B cell (primary cell): ENCODE measurements around the gene AURKA.

Experiments used
- CTCF ChIP-seq: fragments of 200-600 bp; IDR thresholded peaks from one replicate; pipeline ENCODE4 v1.8.0; 2022; ENCODE audit warnings: antibody characterized with exemption, mild to moderate bottlenecking
- EZH2 ChIP-seq: IDR thresholded peaks from 2 replicates; pipeline ENCODE4 v1.6.1; 2012; ENCODE audit warnings: borderline replicate concordance, low read depth, mild to moderate bottlenecking, moderate library complexity, low read length; ENCODE audit not compliant: insufficient read depth, poor library complexity, severe bottlenecking

- TF ChIP-seq CTCF, result no peak
- TF ChIP-seq EZH2, result no peak
These were observed 38.7 kb downstream of the AURKA start for GRCh38 chr20:56353356-56353755.
